HepG2 (cell line): ENCODE results near the gene RAB42. TPM values are rescaled to one million over a fixed set of nuclear protein-coding genes. Genes with fewer than 3 reads are reported as not detected.
A peak's percentile ranks its signal among the peaks of the same experiment; 100 is the strongest.

Source experiments
- ATAC-seq: fragments of 200-7000 bp; cut with Tn5 transposase; 3 replicates; pipeline ENCODE4 v1.9.1; 2020; ENCODE audit warnings: mild to moderate bottlenecking, moderate library complexity
- BruUV-seq: library from RNA; stranded (reverse); fragments of 400-500 nt; replicated peaks from 2 replicates; lab custom pipeline; 2021; lab: Mats Ljungman, UMichigan
- CTCF ChIA-PET: fragments of 300-600 bp; formaldehyde crosslinking; extraction: SDS; loops from one replicate; lab custom pipeline; 2021; ENCODE audit warnings: low total read pairs, inconsistent platforms, low intra/inter-chr PET ratio; lab: Yijun Ruan, JAX
- POLR2A ChIA-PET: fragments of 350-600 bp; sonication (Branson Sonifier 250); formaldehyde crosslinking; loops from one replicate; lab custom pipeline; 2020; ENCODE audit warnings: antibody characterized with exemption, inconsistent platforms; lab: Yijun Ruan, JAX
- DNase-seq: peaks from one replicate; pipeline ENCODE4 v3.0.0-alpha.2; 2015; ENCODE audit warnings: low spot score
- FAIRE-seq: peaks from 3 replicates; lab custom pipeline; 2011; peaks lifted over from hg19 to GRCh38; lab: Jason Lieb, UNC
- H2AFZ ChIP-seq: one replicate; pipeline ENCODE4 v1.6.1; 2011; ENCODE audit warnings: low read length, inconsistent platforms
- H3K27ac ChIP-seq: fragments of 300-600 bp; 3 replicates; pipeline ENCODE4 v1.8.0; 2011; ENCODE audit warnings: mixed run types, mild to moderate bottlenecking, mixed read lengths, low read length, inconsistent platforms; ENCODE audit not compliant: insufficient read depth; ENCODE audit errors: extremely low read length
- H3K27me3 ChIP-seq, 2 experiments: fragments of 200-600 bp in 1 of 2; 2 replicates in 1 of 2; 3 replicates in 1 of 2; pipeline versions ENCODE4 v1.6.0 to v1.8.0; 2011; ENCODE audit warnings: low read length in 2 of 2, mild to moderate bottlenecking in 2 of 2, moderate library complexity in 2 of 2, inconsistent platforms in 1 of 2; ENCODE audit not compliant: insufficient read depth in 2 of 2, control insufficient read depth in 1 of 2
- H3K36me3 ChIP-seq, 2 experiments: fragments of 200-600 bp in 1 of 2; replicated peaks in 1 of 2; 2 replicates in 1 of 2; 3 replicates in 1 of 2; pipeline versions ENCODE4 v1.5.1 to v1.8.0; 2011; ENCODE audit warnings: low read length in 2 of 2, inconsistent platforms in 1 of 2; ENCODE audit not compliant: insufficient read depth in 2 of 2, control insufficient read depth in 1 of 2
- H3K4me1 ChIP-seq: 2 replicates; pipeline ENCODE4 v1.5.1; 2012; ENCODE audit warnings: low read length, inconsistent platforms; ENCODE audit not compliant: insufficient read depth
- H3K4me2 ChIP-seq: 2 replicates; pipeline ENCODE4 v1.6.0; 2011; ENCODE audit warnings: low read depth, low read length, inconsistent platforms
- H3K4me3 ChIP-seq, 3 experiments: fragments of 200-600 bp in 1 of 3; sonication (generic), shearing (Covaris generic) in 1 of 3; replicated peaks in 1 of 3; 2 replicates each; pipeline ENCODE4 v1.5.1; 2011 to 2016; ENCODE audit warnings: low read length in 3 of 3, inconsistent platforms in 2 of 3, low read depth in 2 of 3, mild to moderate bottlenecking in 2 of 3, control low read depth in 1 of 3, mixed read lengths in 1 of 3; ENCODE audit not compliant: insufficient read depth in 1 of 3
- H3K79me2 ChIP-seq: one replicate; pipeline ENCODE4 v1.6.1; 2011; ENCODE audit warnings: low read length, inconsistent platforms; ENCODE audit not compliant: insufficient read depth
- H3K9ac ChIP-seq: 2 replicates; pipeline ENCODE4 v1.6.0; 2011; ENCODE audit warnings: mild to moderate bottlenecking, low read depth, low read length, inconsistent platforms; ENCODE audit not compliant: insufficient read depth
- H3K9me3 ChIP-seq: 2 replicates; pipeline ENCODE4 v1.5.1; 2012; ENCODE audit warnings: mild to moderate bottlenecking, low read length
- H4K20me1 ChIP-seq: 2 replicates; pipeline ENCODE4 v1.6.0; 2011; ENCODE audit warnings: inconsistent platforms, mild to moderate bottlenecking, low read length, moderate library complexity; ENCODE audit not compliant: insufficient read depth
- KDM2A ChIP-seq: sonication (generic); formaldehyde crosslinking; IDR thresholded peaks from 2 replicates; pipeline ENCODE4 v1.4.0; 2020; ENCODE audit warnings: low read depth, missing genetic modification reagents, borderline replicate concordance
- PHF21A ChIP-seq: sonication (generic); formaldehyde crosslinking; IDR thresholded peaks from 2 replicates; pipeline ENCODE4 v1.5.0; 2020; ENCODE audit warnings: mild to moderate bottlenecking, missing genetic modification reagents
- RBM22 ChIP-seq: fragments of 200-400 bp; formaldehyde crosslinking; optimal IDR thresholded peaks from 2 replicates; pipeline ENCODE3; 2017; ENCODE audit warnings: mild to moderate bottlenecking, low read length, moderate library complexity
- RFXANK ChIP-seq: IDR thresholded peaks from 2 replicates; pipeline ENCODE4 v1.6.1; 2016
- ZC3H13 ChIP-seq: sonication (generic); formaldehyde crosslinking; IDR thresholded peaks from 2 replicates; pipeline ENCODE4 v1.8.1; 2023; ENCODE audit warnings: mild to moderate bottlenecking, missing genetic modification reagents, moderate library complexity
- ZNF230 ChIP-seq: sonication (generic); formaldehyde crosslinking; IDR thresholded peaks from 2 replicates; pipeline ENCODE4 v1.4.0; 2020; ENCODE audit warnings: mild to moderate bottlenecking, missing genetic modification reagents
- ZNF431 ChIP-seq: sonication (generic); formaldehyde crosslinking; IDR thresholded peaks from 2 replicates; pipeline ENCODE4 v1.9.0; 2022; ENCODE audit warnings: missing genetic modification reagents, low read depth, mild to moderate bottlenecking, borderline replicate concordance
- ZNF501 ChIP-seq: sonication (generic); formaldehyde crosslinking; IDR thresholded peaks from 2 replicates; pipeline ENCODE4 v1.5.1; 2020; ENCODE audit warnings: mild to moderate bottlenecking, moderate library complexity, missing genetic modification reagents
- ZNF788 ChIP-seq: sonication (generic); formaldehyde crosslinking; IDR thresholded peaks from 2 replicates; pipeline ENCODE4 v1.5.0; 2020; ENCODE audit warnings: mild to moderate bottlenecking, missing genetic modification reagents, borderline replicate concordance
- WGBS: methylation state at CpG from one replicate; pipeline ENCODE4 v1.1.6; 2017; ENCODE audit warnings: low lambda C conversion rate; 5-methylcytosine and 5-hydroxymethylcytosine counted together
- in situ Hi-C: cut with HindIII; loops from 2 replicates; pipeline ENCODE4 v1.10.0; 2017; ENCODE audit warnings: low pct_unique_long_range_greater_than_20kb; ENCODE audit not compliant: extremely low pct_ligation_motif_present
- intact Hi-C: fragments of 100-400 bp; cut with micrococcal nuclease; formaldehyde crosslinking; loops from one replicate; pipeline ENCODE4 v1.10.0; 2022; ENCODE audit not compliant: unreplicated experiment
- polyA plus RNA-seq, 8 experiments: library from polyadenylated mRNA; depleted of rRNA in 3 of 8; stranded (reverse) in 7 of 8; unstranded in 1 of 8; fragments of >200 nt; fragmentation: Illumina TruSeq in 4 of 8; extraction: Trizol in 4 of 8; gene quantifications; 2 replicates each; pipeline versions ENCODE4 v1.2.1 to v1.2.3, GENCODE V29; 2011 to 2016; ENCODE audit warnings: low read depth in 4 of 8, missing spikeins in 1 of 8, mixed read lengths in 1 of 8; ENCODE audit not compliant: insufficient read depth in 1 of 8
- total RNA-seq, 5 experiments: library from RNA; depleted of rRNA; stranded (reverse); fragments of >200 nt; fragmentation: Illumina TruSeq; extraction: Trizol; gene quantifications; 2 replicates each; pipeline ENCODE4 v1.2.3, GENCODE V29; 2016; ENCODE audit warnings: low read depth in 1 of 5
- TF ChIP-seq, protein P1 (sequence below): sonication (generic); formaldehyde crosslinking; IDR thresholded peaks from 2 replicates; pipeline ENCODE4 v1.4.0; 2020; ENCODE audit warnings: missing genetic modification reagents
- TF ChIP-seq, protein P2 (sequence below), 2 experiments: sonication (generic) in 1 of 2; formaldehyde crosslinking in 1 of 2; IDR thresholded peaks; 2 replicates each; pipeline versions ENCODE4 v1.4.0 to v1.6.1; 2016 to 2020; ENCODE audit warnings: borderline replicate concordance in 1 of 2, low read depth in 1 of 2, mild to moderate bottlenecking in 1 of 2, missing genetic modification reagents in 1 of 2
- TF ChIP-seq, protein P3 (sequence below): IDR thresholded peaks from 2 replicates; pipeline ENCODE4 v1.6.1; 2016; ENCODE audit warnings: missing compliant biosample characterization, missing genetic modification reagents, borderline replicate concordance
- TF ChIP-seq, protein P4 (sequence below): sonication (generic); formaldehyde crosslinking; IDR thresholded peaks from 2 replicates; pipeline ENCODE4 v1.5.1; 2020; ENCODE audit warnings: missing genetic modification reagents, mild to moderate bottlenecking, borderline replicate concordance

RAB42 gene
- total and polyA plus RNA-seq, 2 of the 13 experiments (the other 11 are each of a cell fraction or from before 2014, with no cell fraction given): 10.4 to 166 TPM

DNA sequence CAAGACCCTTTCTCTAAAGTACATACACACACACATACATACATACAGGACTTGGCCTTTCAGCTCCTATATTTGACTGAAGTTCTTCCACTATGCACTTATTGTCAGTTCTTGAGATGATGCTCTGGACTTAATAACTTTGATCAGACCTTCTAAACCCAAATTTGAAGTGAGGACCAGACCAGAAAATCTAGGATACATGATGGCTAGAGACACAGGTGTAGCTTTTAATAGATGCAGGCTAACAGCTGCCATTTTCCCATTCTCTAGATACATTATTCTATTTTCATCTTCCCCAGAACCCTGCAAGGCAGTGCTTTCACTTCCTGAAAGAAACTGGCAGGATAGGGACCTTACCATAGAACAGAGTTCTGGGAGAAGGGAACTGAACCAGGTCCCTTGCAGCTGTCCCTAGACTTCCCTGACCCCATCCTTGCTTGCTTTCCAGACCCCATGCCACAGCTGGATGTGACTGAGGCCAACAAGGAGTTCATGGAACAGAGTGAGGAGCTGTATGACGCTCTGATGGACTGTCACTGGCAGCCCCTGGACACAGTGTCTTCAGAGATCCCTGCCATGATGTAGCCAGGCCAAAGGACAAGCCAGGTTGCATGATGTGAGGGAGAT lies 14.9 kb upstream of the RAB42 start:
- DNase-seq (peak; percentile 25), ATAC-seq (peak; percentile 19), FAIRE-seq (no peak)
- intact Hi-C loops (no loop called here), in situ Hi-C loops (loop anchor here (25.0 kb wide), 1 partner anchor 340 kb away; the partner anchor contains the start of genes ATP5IF1 and DNAJC8)
- WGBS: 100% methylated on average over 1 of the region's 1 CpG
- H3K79me2 ChIP-seq: peaks cover 28% of the 10 kb centered on the region
- ChIA-PET CTCF (no interaction called here), POLR2A (interaction anchor here (0.6 to 6.6 kb wide), 7 partner anchors 8 to 72 kb away, joined by 4 to 139 read pairs (median 5); partner anchors contain the start of genes RAB42, RCC1 and TRNAU1AP)
- peak overlapping the region; percentile 38 for H3K27ac ChIP-seq
- H3K4me1 ChIP-seq: peaks cover 19% of the 10 kb centered on the region
- H3K36me3 ChIP-seq: peaks cover 13 to 39% of the 10 kb centered on the region in 2 experiments
- no peak overlapping the region for H3K9ac ChIP-seq
- H3K4me3 ChIP-seq: no peak overlapping the region
- BruUV-seq: no TSS peak
- H3K9me3 ChIP-seq: no peaks in the 10 kb centered on the region
- no peak overlapping the region for H2AFZ ChIP-seq
- peaks cover 0 to 3% of the 10 kb centered on the region in 2 experiments; a peak in 1 of 5 replicates for H3K27me3 ChIP-seq
- H3K4me2 ChIP-seq: no peak overlapping the region
- H4K20me1 ChIP-seq: peaks cover 45% of the 10 kb centered on the region
- no peak for TF ChIP-seq PHF21A (CRISPR knock-in tag)
- TF ChIP-seq, protein P1, sequence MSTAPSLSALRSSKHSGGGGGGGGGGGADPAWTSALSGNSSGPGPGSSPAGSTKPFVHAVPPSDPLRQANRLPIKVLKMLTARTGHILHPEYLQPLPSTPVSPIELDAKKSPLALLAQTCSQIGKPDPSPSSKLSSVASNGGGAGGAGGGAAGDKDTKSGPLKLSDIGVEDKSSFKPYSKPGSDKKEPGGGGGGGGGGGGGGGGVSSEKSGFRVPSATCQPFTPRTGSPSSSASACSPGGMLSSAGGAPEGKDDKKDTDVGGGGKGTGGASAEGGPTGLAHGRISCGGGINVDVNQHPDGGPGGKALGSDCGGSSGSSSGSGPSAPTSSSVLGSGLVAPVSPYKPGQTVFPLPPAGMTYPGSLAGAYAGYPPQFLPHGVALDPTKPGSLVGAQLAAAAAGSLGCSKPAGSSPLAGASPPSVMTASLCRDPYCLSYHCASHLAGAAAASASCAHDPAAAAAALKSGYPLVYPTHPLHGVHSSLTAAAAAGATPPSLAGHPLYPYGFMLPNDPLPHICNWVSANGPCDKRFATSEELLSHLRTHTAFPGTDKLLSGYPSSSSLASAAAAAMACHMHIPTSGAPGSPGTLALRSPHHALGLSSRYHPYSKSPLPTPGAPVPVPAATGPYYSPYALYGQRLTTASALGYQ: no peak
- 0 out of 2 replicates have a peak, but pooled peaks have one; percentile 18 for TF ChIP-seq ZNF788 (CRISPR knock-in tag)
- 0 out of 2 replicates have a peak, but pooled peaks have one; percentile 36 for TF ChIP-seq RFXANK (CRISPR knock-in tag)
- TF ChIP-seq RBM22: peak; percentile 87
- peak; percentile 73; the same call in 1 of the 2 replicates for TF ChIP-seq ZC3H13 (CRISPR knock-in tag)
- TF ChIP-seq, protein P2, sequence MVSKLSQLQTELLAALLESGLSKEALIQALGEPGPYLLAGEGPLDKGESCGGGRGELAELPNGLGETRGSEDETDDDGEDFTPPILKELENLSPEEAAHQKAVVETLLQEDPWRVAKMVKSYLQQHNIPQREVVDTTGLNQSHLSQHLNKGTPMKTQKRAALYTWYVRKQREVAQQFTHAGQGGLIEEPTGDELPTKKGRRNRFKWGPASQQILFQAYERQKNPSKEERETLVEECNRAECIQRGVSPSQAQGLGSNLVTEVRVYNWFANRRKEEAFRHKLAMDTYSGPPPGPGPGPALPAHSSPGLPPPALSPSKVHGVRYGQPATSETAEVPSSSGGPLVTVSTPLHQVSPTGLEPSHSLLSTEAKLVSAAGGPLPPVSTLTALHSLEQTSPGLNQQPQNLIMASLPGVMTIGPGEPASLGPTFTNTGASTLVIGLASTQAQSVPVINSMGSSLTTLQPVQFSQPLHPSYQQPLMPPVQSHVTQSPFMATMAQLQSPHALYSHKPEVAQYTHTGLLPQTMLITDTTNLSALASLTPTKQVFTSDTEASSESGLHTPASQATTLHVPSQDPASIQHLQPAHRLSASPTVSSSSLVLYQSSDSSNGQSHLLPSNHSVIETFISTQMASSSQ (IDR thresholded peaks at IDR 0.05; ENCODE audit: low read depth): no peak
- TF ChIP-seq, protein P2 (CRISPR knock-in tag; IDR thresholded peaks at IDR 0.05; ENCODE audit: borderline replicate concordance): no peak
- TF ChIP-seq, protein P3, sequence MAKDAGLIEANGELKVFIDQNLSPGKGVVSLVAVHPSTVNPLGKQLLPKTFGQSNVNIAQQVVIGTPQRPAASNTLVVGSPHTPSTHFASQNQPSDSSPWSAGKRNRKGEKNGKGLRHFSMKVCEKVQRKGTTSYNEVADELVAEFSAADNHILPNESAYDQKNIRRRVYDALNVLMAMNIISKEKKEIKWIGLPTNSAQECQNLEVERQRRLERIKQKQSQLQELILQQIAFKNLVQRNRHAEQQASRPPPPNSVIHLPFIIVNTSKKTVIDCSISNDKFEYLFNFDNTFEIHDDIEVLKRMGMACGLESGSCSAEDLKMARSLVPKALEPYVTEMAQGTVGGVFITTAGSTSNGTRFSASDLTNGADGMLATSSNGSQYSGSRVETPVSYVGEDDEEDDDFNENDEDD: no peak
- no peak for TF ChIP-seq ZNF431
- TF ChIP-seq ZNF230 (CRISPR knock-in tag): no peak
- TF ChIP-seq KDM2A (CRISPR knock-in tag): 0 out of 2 replicates have a peak, but pooled peaks have one; percentile 6
- TF ChIP-seq ZNF501 (CRISPR knock-in tag): no peak
- TF ChIP-seq, protein P4, sequence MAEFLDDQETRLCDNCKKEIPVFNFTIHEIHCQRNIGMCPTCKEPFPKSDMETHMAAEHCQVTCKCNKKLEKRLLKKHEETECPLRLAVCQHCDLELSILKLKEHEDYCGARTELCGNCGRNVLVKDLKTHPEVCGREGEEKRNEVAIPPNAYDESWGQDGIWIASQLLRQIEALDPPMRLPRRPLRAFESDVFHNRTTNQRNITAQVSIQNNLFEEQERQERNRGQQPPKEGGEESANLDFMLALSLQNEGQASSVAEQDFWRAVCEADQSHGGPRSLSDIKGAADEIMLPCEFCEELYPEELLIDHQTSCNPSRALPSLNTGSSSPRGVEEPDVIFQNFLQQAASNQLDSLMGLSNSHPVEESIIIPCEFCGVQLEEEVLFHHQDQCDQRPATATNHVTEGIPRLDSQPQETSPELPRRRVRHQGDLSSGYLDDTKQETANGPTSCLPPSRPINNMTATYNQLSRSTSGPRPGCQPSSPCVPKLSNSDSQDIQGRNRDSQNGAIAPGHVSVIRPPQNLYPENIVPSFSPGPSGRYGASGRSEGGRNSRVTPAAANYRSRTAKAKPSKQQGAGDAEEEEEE (CRISPR knock-in tag): no peak
